NCI-H2029 treated with DMSO at 0.1 percent for 48 hours (cell line): ENCODE results near the gene RAB9A.
"Not testable (repeated sequence)": the region's sequence is repeated elsewhere in the genome, so short reads cannot be mapped to it uniquely, and the experiment has no call there.

Experiments used
- DNase-seq: peaks from one replicate; lab custom pipeline; 2025; lab: John Stamatoyannopoulos, UW

Gene RAB9A

DNA sequence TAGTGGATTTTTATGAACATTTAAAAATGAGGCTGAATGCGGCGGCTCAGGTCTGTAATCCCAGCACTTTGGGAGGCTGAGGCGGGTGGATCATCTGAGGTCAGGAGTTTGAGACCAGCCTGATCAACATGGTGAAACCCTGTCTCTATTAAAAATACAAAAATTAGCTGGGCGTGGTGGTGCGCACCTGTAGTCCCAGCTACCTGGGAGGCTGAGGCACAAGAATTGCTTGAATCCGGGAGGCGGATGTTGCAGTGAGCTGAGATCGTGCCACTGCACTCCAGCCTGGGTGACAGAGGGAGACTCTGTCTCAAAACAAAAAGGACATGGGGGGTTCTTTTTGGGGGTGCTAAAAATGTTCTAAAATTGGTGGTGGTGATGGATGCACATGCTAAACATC is 19.2 kb upstream of the RAB9A start:
- DNase-seq: not testable (repeated sequence)

GRCh38 chrX:13670197-13670596 is 18.7 kb upstream of the RAB9A start:
- DNase-seq: no peak

DNA sequence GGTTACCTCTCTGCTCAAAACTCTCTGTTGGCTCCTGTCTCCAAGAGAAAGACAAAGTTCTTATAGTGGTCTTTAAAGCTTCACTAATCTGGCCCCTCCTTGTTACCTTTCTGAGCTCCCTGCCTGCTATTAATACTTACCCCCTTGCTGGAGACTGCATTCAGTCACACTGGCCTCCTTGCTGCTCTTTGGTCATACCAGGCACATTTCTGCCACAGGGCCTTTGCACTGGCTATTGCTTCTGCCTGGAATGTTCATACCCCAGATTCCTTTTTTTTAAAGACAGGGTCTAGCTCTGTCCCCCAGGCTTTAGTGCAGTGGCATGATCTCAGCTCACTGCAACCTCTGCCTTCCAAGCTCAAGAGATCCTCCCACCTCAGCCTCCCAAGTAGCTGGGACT is 15.9 kb upstream of the RAB9A start:
- DNase-seq: no peak

GRCh38 chrX:13676885-13677284 is 12.0 kb upstream of the RAB9A start:
- no peak for DNase-seq

DNA sequence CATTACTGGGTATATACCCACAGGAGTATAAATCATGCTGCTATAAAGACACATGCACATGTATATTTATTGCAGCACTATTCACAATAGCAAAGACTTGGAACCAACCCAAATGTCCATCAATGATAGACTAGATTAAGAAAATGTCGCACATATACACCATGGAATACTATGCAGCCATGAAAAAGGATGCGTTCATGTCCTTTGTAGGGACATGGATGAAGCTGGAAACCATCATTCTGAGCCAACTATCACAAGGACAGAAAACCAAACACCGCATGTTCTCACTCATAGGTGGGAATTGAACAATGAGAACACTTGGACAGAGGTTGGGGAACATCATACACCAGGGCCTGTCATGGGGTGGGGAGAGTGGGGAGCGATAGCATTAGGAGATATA is 9.2 kb upstream of the RAB9A start:
- DNase-seq: not testable (repeated sequence)

DNA sequence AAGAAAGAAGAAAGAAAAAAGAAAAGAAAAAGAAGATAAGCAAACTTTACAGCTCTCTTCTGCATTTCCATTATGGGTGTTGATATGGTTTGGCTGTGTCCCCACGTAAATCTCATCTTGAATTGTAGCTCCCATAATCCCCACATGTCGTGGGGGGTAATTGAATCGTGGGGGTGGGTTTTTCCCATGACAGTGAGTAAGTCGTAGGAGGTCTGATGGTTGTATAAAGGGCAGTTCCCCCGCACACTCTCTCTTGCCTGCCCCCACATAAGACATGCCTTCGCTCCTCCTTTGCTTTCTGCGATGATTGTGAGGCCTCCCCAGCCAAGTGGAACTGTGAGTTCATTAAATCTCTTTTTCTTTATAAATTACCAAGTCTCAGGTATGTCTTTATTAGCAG is 7.3 kb upstream of the RAB9A start:
- DNase-seq: no peak

DNA sequence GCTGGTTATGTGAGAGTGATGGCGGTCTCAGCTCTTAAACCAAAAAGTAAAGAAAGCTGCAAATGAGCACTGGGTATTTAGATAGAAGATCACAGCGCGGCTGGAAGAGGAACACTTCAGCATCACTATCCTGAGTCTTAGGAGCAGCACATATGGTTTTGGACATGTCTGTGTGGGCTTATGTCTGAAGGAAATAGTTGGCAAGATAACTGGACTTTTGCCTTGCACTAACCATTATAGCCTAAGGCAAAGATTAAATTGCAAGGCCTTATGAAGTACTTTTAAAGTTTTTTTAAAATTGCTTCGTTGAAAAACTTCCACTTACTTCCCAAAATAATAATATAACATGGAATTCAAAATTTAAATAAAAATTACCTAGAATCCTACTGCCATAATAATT is 4.6 kb upstream of the RAB9A start:
- DNase-seq: no peak

DNA sequence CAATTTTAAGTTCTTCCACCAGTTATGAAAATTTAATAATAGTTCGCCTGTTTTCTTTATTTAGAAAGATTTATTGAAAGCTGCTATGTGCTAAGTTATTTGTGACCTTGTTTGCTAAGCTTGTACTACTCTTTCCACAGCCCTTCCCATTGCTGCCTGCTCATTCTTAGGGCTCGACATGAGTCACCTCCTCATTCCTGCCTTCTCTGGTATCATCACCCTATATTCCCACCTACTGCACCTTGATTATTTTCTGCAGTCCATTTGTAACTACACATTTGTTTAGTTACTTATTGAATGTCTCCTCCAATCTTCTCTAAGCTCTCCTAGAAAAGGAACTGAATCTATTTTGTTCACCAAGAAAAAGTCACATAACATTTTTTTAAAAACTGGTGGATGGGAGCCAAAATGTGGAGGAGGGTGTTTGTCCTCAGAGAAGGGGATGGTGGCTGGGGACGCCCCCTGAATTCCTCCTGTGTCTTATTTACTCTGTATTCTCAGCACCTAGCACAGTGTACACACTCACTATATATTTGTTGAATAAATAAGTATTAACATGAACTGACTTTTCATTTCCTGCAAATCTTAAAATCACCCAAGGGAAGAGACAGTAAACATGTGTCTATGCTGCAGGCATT is 3.7 kb upstream of the RAB9A start:
- DNase-seq: no peak

DNA sequence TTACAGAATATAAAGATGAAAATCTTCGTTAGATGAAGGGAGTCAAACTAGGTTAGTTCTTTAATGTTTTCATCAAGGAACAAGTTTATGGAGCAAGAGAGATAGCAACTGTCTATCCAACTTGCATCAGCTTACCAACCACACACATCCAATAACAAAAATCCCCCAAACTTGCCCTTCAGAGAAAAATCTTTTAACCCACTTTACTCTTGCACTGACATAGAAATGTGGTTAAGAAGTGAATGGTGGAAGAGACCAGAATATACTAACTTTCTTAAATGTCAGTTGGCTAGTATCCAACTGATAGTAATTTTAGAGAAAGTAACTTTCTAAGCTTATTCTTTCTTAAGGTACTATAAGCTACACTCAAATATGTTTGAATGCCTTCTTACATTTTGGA is 1.7 kb upstream of the RAB9A start:
- no peak for DNase-seq

GRCh38 chrX:13688384-13688957 is 457 bp upstream of the RAB9A start:
- DNase-seq: no peak

DNA sequence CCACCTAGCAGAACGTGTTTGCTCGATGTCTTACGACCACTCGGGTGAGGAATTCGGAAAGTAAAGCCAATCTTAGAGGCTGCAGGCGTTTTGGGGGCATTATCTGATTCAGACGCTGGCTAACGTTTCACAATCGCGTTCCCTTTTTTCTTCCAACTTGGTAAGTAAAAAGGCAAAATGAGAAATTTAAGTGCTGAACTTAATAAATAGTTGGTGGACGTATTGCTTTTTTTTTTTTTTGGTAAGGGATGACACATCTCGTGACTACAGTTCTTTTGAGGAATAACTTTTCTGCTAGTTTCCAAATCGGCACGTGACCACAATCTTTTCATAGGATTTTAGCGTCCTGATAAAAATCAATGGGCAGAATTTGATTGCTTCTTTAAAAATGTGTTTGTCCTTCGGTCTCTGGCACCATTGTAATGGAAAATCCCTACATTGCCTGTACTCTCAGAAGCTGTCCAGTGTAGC is 848 bp downstream of the RAB9A start:
- no peak for DNase-seq

DNA sequence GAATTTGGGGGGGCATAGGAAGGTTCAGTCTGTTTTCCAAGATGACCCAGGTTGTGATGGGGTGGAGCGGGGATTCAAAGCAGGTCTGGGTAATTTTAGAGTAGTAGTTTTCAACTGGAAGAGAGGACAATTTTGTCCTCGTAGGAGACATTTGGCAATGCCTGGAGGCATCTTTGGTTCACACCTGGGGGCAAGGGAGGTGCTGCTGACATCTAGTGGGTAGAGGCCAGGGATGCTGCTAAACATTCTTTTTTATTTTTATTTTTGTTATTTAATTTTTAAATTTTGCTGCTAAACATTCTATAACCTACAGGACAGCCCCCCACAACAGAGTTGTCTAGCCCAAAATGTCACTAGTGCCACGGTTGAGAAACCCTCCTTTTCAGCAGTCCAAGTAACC is 1.9 kb downstream of the RAB9A start:
- no peak for DNase-seq

GRCh38 chrX:13691841-13692371 is 3.0 kb downstream of the RAB9A start:
- DNase-seq: no peak

GRCh38 chrX:13692771-13693231 is 3.9 kb downstream of the RAB9A start:
- no peak for DNase-seq

GRCh38 chrX:13693341-13693961 is 4.5 kb downstream of the RAB9A start:
- no peak for DNase-seq

DNA sequence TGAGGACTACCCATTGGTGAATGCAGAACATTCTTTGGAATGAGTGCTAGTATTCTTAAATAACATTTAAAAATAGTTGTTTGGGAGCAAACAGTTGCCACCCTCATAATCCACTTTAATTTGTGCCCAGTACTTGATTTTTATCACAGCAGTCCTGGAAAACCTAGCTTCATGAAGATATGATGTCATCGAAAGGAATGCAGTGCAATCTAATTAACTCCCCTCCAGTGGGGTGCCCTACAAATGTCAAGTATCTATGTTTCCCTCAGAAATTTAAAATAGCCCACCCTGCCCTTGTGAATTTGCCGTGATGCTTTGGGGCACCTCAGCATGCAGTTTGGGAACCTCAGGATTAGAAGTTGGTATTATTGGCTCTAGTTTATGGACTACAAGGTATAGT is 5.4 kb downstream of the RAB9A start:
- no peak for DNase-seq

GRCh38 chrX:13694983-13695382 is 6.1 kb downstream of the RAB9A start:
- DNase-seq: no peak

DNA sequence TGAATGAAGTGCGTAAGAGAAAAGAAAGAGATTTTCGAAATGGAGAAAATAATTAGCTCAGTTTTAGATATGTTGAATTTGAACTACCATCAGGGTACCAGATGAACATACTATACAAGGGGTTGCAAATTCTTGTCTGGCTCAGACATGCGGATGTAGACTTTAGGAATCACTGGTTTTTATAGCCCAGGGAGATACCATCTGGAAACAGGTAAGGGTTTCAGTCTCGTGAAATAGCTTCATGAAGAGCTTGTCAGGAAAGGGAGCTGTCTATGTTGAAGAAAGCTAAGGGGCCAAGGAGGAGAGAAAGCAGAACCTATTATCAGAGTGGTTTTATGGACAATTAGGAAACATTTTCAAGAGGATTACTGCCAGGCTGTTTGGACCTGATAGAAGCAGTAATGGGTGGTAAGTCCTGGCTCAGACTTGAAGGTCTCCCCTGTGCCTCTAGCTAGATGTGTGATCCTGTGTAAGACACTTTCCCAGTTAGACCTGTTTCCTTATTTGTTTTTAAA is 6.7 kb downstream of the RAB9A start:
- no peak for DNase-seq

DNA sequence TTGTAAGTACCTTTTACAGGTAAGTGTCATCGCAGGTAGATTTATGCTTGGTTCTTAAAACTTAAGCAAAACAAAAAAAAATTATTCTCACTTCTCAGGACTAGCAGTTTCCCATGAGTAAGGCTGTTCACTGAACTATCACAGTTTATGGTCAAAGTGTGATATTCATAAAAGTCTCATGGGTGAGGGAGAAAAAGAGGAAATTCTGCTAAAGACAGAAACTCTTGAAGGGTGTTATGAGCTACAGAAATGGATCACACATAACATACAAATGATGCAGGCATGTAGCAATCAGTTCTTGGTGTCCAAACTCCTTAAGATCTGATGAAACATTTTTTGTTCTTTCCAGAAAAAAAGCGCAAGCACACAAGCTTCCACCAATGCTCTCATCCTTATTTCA is 8.5 kb downstream of the RAB9A start:
- DNase-seq: no peak

DNA sequence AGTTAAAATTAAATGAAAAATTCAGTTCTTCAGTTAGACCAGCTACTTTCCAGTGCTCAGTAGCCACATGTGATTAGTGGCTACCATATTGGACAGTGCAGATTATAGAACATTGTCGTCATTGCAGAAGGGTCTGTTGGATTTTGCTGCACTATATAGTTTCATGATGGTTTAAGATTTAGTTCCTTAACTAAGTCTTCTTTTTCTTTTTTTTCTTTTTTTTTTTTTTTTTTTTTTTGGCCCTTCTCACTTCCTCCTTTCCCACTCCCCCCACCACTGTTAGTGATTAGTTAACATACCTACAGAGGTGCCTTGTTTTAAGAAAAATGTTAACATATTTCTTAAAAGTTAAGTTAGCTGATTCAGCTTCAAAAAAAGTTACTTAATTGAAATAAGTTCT is 9.0 kb downstream of the RAB9A start:
- no peak for DNase-seq

- DNase-seq: no peak
Observed at GRCh38 chrX:13698432-13698831, 9.5 kb downstream of the RAB9A start.

DNA sequence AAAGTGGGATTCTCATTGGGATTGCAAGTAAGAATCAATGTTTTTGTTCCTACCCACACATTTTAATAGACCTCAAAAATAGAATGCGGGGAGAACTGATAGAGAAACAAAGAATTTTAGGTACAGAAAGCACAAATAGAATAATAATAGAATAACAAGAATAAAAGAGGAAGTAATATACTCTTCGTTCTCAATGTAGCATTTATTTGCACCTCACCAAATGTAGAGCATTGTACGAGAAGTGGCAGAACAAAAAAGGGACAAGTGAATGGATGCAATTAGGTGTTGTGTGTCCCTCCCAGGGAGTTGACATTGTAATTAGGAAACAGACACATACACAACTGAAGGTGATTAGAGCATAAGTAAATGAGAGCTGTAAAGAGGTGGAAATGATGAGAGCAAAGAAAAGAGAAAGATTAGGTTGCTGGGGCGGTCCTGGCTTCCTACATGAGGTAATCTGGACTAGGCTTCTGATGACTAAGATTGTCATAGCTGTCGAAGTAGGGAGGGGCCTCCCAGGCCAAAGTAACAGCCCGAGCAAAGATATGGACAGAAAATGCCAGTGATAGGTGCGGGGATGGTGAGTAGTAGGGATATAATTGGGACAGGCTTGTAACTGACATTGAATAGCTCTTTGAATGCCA is 10.4 kb downstream of the RAB9A start:
- DNase-seq: no peak

DNA sequence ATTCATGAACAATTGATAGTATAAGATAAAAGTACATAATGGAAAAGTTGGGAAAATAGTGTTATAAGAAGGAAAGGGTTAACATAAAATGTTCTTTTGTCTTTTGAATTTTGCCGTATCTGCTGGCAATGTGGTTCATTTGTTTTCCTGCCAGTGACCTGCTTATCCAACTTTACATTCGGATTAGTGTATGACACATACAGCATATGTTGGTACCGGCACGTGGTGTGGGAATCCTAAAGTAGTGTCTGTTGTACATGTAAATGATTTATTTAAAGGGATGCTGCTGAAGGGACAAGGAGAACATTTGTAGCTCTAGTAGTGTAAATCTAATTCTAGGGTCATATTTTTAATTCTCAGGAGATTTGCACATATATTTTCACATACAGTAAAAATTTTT is 11.5 kb downstream of the RAB9A start:
- DNase-seq: no peak
